B cell (primary cell): ENCODE results near the gene AP1M1. TPM values are rescaled to one million over a fixed set of nuclear protein-coding genes. Genes with fewer than 3 reads are reported as not detected.

Experiments
- polyA plus RNA-seq: library from polyadenylated mRNA; depleted of rRNA; stranded (reverse); fragments of >200 nt; gene quantifications from 2 replicates; pipeline ENCODE4 v1.2.3, GENCODE V29; 2012
- small RNA-seq: library from RNA; depleted of rRNA; stranded (forward); fragments of <200 nt; gene quantifications from one replicate; pipeline ENCODE3, GENCODE V24; 2012; ENCODE audit warnings: low replicate concordance, low read depth; ENCODE audit not compliant: insufficient read length
- total RNA-seq, 2 donors: library from RNA; stranded (reverse); fragments of 120-200 nt in 1 of 2; gene quantifications; 1 replicate in 1 of 2; 2 replicates in 1 of 2; pipeline versions ENCODE4 v1.2.3 to v1.2.4, GENCODE V29; 2013 to 2022

The AP1M1 gene
- total and polyA plus RNA-seq, 2 donors (not counting 1 experiment from before 2014, with no cell fraction given), result 77.8 to 102 TPM

Small RNA genes within 50 kb of the gene (small RNA-seq; reads per million reads assigned to genes)
- not detected for gene RF00017

Other genes with a start within 250 kb of the AP1M1 start
- not detected in 2 replicates for gene OR10H4, start 248.9 kb upstream of the AP1M1 start, total RNA-seq
- not detected in 2 replicates for gene OR10H4, start 248.9 kb upstream of the AP1M1 start, polyA plus RNA-seq
- gene TPM4, start 121.4 kb upstream of the AP1M1 start, total RNA-seq, result 127 TPM in 2 replicates
- 65.4 and 211 TPM in 2 replicates for gene TPM4, start 121.4 kb upstream of the AP1M1 start, polyA plus RNA-seq
- 115 and 117 TPM in 2 replicates for gene RAB8A, start 86.0 kb upstream of the AP1M1 start, total RNA-seq
- 65.5 and 66.9 TPM in 2 replicates for gene RAB8A, start 86.0 kb upstream of the AP1M1 start, polyA plus RNA-seq
- gene HSH2D, start 54.2 kb upstream of the AP1M1 start, total RNA-seq, result 254 and 259 TPM in 2 replicates
- 299 and 323 TPM in 2 replicates for gene HSH2D, start 54.2 kb upstream of the AP1M1 start, polyA plus RNA-seq
- gene CIB3, start 24.4 kb upstream of the AP1M1 start, total RNA-seq, result not detected in 2 replicates
- gene CIB3, start 24.4 kb upstream of the AP1M1 start, polyA plus RNA-seq, result not detected in 2 replicates
- 53.4 TPM in 2 replicates for gene FAM32A, start 12.5 kb upstream of the AP1M1 start, total RNA-seq
- 38.8 and 62.0 TPM in 2 replicates for gene FAM32A, start 12.5 kb upstream of the AP1M1 start, polyA plus RNA-seq
- 241 and 242 TPM in 2 replicates for gene KLF2, start 126.9 kb downstream of the AP1M1 start, total RNA-seq
- gene KLF2, start 126.9 kb downstream of the AP1M1 start, polyA plus RNA-seq, result 3,249 and 3,965 TPM in 2 replicates